ENCODE measurements around the gene TM7SF2. TPM values are rescaled to one million over a fixed set of nuclear protein-coding genes. Genes with fewer than 3 reads are reported as not detected.

Gene TM7SF2
- total RNA-seq, 4 donors from 2014 or later = 29.4 to 59.5 (median 42.3) TPM

GRCh38 chr11:65089621-65090020 is 22.1 kb upstream of the TM7SF2 start:
- in situ Hi-C loops (cut with MboI; ENCODE audit: low pct_ligation_motif_present in 1 of 4, low pct_unique_long_range_greater_than_20kb in 1 of 4, low sequenced_read_pairs in 3 of 4) = no loop called here
- WGBS, 2 donors (ENCODE audit: low coverage in 1 of 2) = 86% methylated on average over 4 of the region's 4 CpGs; no CpG with 5 or more reads in 1 of the 2 donors
- Histone ChIP-seq H3K4me1 (peaks cover 5 to 11% (median 6%) of the 10 kb centered on the region in 4 donors), H3K4me3 (no peak overlapping the region), H3K27ac (no peak overlapping the region), H3K36me3 (peaks cover 0 to 12% (median 0%) of the 10 kb centered on the region in 4 donors), H3K27me3 (no peaks in the 10 kb centered on the region), H3K9me3 (no peaks in the 10 kb centered on the region)
- no peak for DNase-seq
- TF ChIP-seq POLR2A (IDR thresholded peaks at IDR 0.05) = no peak
- TF ChIP-seq EP300 (IDR thresholded peaks at IDR 0.05; ENCODE audit: low read depth) = no peak
- TF ChIP-seq POLR2AphosphoS5 (IDR thresholded peaks at IDR 0.05) = no peak
- TF ChIP-seq CTCF (IDR thresholded peaks at IDR 0.05) = no peak
- intact Hi-C loops (cut with DNase I; ENCODE audit: low total_unique reads) = no loop called here

- H3K4me3 ChIP-seq = no peak overlapping the region
- 94% methylated on average over 4 of the region's 4 CpGs; no CpG with 5 or more reads in 1 of the 2 donors for WGBS, 2 donors (ENCODE audit: low coverage in 1 of 2)
- DNase-seq = no peak
- H3K36me3 ChIP-seq = peaks cover 0 to 12% (median 0%) of the 10 kb centered on the region in 4 donors
- TF ChIP-seq EP300 (IDR thresholded peaks at IDR 0.05; ENCODE audit: low read depth) = no peak
- TF ChIP-seq POLR2A (IDR thresholded peaks at IDR 0.05) = no peak
- TF ChIP-seq POLR2AphosphoS5 (IDR thresholded peaks at IDR 0.05) = no peak
- H3K9me3 ChIP-seq = no peaks in the 10 kb centered on the region
- intact Hi-C loops (cut with DNase I; ENCODE audit: low total_unique reads) = no loop called here
- in situ Hi-C loops (cut with MboI; ENCODE audit: low pct_ligation_motif_present in 1 of 4, low pct_unique_long_range_greater_than_20kb in 1 of 4, low sequenced_read_pairs in 3 of 4) = no loop called here
- H3K27ac ChIP-seq = no peak overlapping the region
- H3K27me3 ChIP-seq = no peaks in the 10 kb centered on the region
- H3K4me1 ChIP-seq = peaks cover 0 to 3% (median 2%) of the 10 kb centered on the region in 4 donors
Measured at GRCh38 chr11:65090628-65091027, 21.0 kb upstream of the TM7SF2 start.

- 92% methylated on average over 22 of the region's 22 CpGs; no CpG with 5 or more reads in 1 of the 2 donors for WGBS, 2 donors (ENCODE audit: low coverage in 1 of 2)
- Histone ChIP-seq H3K36me3 (peaks cover 0 to 9% (median 0%) of the 10 kb centered on the region in 4 donors), H3K4me3 (peak overlapping the region in 1 of 4 donors; percentile 86), H3K27ac (peak overlapping the region; percentile 90 to 95 (median 94)), H3K9me3 (no peaks in the 10 kb centered on the region), H3K27me3 (no peaks in the 10 kb centered on the region), H3K4me1 (peaks cover 8 to 17% (median 14%) of the 10 kb centered on the region in 4 donors)
- intact Hi-C loops (cut with DNase I; ENCODE audit: low total_unique reads) = no loop called here
- no peak for TF ChIP-seq CTCF (IDR thresholded peaks at IDR 0.05)
- no peak for TF ChIP-seq EP300 (IDR thresholded peaks at IDR 0.05; ENCODE audit: low read depth)
- TF ChIP-seq POLR2AphosphoS5 (IDR thresholded peaks at IDR 0.05) = no peak
- in situ Hi-C loops (cut with MboI; ENCODE audit: low pct_ligation_motif_present in 1 of 4, low pct_unique_long_range_greater_than_20kb in 1 of 4, low sequenced_read_pairs in 3 of 4) = no loop called here
- no peak for DNase-seq
Measured at GRCh38 chr11:65095427-65095826, 16.2 kb upstream of the TM7SF2 start.

DNA sequence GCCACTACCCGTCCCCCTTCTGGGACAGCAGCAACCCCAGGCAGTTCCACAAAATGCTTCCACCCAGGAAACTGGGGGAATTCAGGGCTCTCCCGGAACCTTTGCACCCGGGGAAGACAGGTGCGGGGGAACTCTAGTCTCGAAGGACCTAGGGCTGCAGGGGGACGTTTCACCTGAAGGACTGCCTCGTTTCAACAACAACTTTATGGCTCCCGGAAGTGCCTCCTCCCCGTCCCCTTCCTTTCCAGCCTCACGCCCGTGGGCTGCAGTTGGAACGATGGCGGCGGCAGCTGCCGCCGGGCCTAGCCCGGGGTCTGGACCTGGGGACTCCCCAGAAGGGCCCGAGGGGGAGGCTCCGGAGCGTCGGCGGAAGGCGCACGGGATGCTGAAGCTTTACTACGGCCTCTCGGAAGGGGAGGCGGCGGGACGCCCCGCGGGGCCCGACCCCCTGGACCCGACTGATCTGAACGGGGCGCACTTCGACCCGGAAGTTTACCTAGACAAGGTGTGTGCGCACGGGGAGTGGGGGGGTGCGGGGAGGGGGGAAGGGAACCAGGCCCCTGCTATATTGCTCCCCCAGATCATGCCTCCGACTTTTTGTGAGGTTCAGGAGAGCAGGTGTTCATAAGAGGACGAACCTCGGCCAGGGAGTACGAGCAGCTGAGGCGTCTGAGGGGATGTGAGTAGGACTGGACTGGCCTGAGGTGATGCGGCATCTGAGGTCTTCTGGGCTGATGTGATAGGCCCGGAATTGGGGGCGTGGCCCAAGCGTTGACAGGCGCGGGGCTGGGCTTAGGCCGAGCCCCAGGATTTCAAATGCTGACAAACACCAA is 15.5 kb upstream of the TM7SF2 start, which contains the start of gene VPS51:
VPS51 (plus strand) TSS at position 241 of the 833 bp plus-strand sequence; CDS start at position 278, 37 bp downstream.
- peak; percentile 92 for DNase-seq
- no peaks in the 10 kb centered on the region for H3K9me3 ChIP-seq
- no peak for TF ChIP-seq EP300 (IDR thresholded peaks at IDR 0.05; ENCODE audit: low read depth)
- peak; percentile 61 to 93 (median 82) for TF ChIP-seq POLR2AphosphoS5 (IDR thresholded peaks at IDR 0.05)
- TF ChIP-seq CTCF (IDR thresholded peaks at IDR 0.05) = peak in 1 of 5 experiments; percentile 20
- peak; percentile 82 for TF ChIP-seq POLR2A (IDR thresholded peaks at IDR 0.05)
- no peaks in the 10 kb centered on the region for H3K27me3 ChIP-seq
- H3K4me1 ChIP-seq = peaks cover 8 to 17% (median 14%) of the 10 kb centered on the region in 4 donors
- intact Hi-C loops (cut with DNase I; ENCODE audit: low total_unique reads) (no loop called here), in situ Hi-C loops (cut with MboI; ENCODE audit: low pct_ligation_motif_present in 1 of 4, low pct_unique_long_range_greater_than_20kb in 1 of 4, low sequenced_read_pairs in 3 of 4) (no loop called here)
- H3K27ac ChIP-seq = peak within 1 kb of the TSS; percentile 90 to 95 (median 94)
- 1% methylated on average over 33 of the region's 52 CpGs; no CpG with 5 or more reads in 1 of the 2 donors for WGBS, 2 donors (ENCODE audit: low coverage in 1 of 2)
- peak within 1 kb of the TSS; percentile 71 to 86 (median 79) for H3K4me3 ChIP-seq
- H3K36me3 ChIP-seq = peaks cover 0 to 9% (median 0%) of the 10 kb centered on the region in 4 donors
